H1 (cell line): ENCODE measurements around the gene DPYD. TPM values are rescaled to one million over a fixed set of nuclear protein-coding genes. Genes with fewer than 3 reads are reported as not detected.

ENCODE experiments used
- CTCF ChIA-PET: fragments of 300-600 bp; sonication (Branson Sonifier 250); formaldehyde crosslinking; loops from one replicate; lab custom pipeline; 2021; ENCODE audit not compliant: partially characterized antibody; lab: Charles Lee
- POLR2A ChIA-PET: fragments of 300-600 bp; sonication (Branson Sonifier 250); formaldehyde crosslinking; loops from one replicate; lab custom pipeline; 2021; ENCODE audit warnings: inconsistent platforms; ENCODE audit not compliant: partially characterized antibody; lab: Charles Lee
- DNase-seq, 2 experiments: peaks; one replicate each; pipeline versions ENCODE4 v3.0.0 to v3.0.0-alpha.2; 2010 to 2022; ENCODE audit warnings: low spot score in 2 of 2, low read depth in 1 of 2, mixed read lengths in 1 of 2
- FAIRE-seq: peaks from 2 replicates; lab custom pipeline; 2011; peaks lifted over from hg19 to GRCh38; lab: Jason Lieb, UNC
- H2AFZ ChIP-seq: 2 replicates; pipeline ENCODE4 v1.8.1; 2012; ENCODE audit warnings: low read length, inconsistent platforms
- H2AK5ac ChIP-seq: 2 replicates; pipeline ENCODE4 v1.6.1; 2013; ENCODE audit warnings: low read depth, low read length
- H2BK120ac ChIP-seq: replicated peaks from 2 replicates; pipeline ENCODE3; 2013; ENCODE audit warnings: low read depth, low read length, inconsistent platforms
- H2BK12ac ChIP-seq: 2 replicates; pipeline ENCODE4 v1.6.1; 2013; ENCODE audit warnings: low read depth, low read length
- H2BK15ac ChIP-seq: 2 replicates; pipeline ENCODE4 v1.6.1; 2013; ENCODE audit warnings: low read length
- H2BK20ac ChIP-seq: 2 replicates; pipeline ENCODE4 v1.6.1; 2013; ENCODE audit warnings: low read length
- H2BK5ac ChIP-seq: 2 replicates; pipeline ENCODE4 v1.6.1; 2013; ENCODE audit warnings: low read depth, low read length
- H3K14ac ChIP-seq: 2 replicates; pipeline ENCODE4 v1.6.1; 2013; ENCODE audit warnings: inconsistent platforms; ENCODE audit not compliant: insufficient read length
- H3K18ac ChIP-seq: 2 replicates; pipeline ENCODE4 v1.6.1; 2013; ENCODE audit warnings: low read length; ENCODE audit errors: extremely low read depth
- H3K23ac ChIP-seq: 2 replicates; pipeline ENCODE4 v1.6.1; 2013; ENCODE audit warnings: inconsistent platforms; ENCODE audit not compliant: insufficient read length
- H3K23me2 ChIP-seq: 2 replicates; pipeline ENCODE4 v1.6.1; 2013; ENCODE audit warnings: low read depth, low read length
- H3K27ac ChIP-seq: 2 replicates; pipeline ENCODE4 v1.6.1; 2011; ENCODE audit warnings: low read depth, low read length, inconsistent platforms
- H3K27me3 ChIP-seq, 4 experiments: replicated peaks in 1 of 4; 1 replicate in 1 of 4; 2 replicates in 3 of 4; pipeline versions ENCODE4 v1.6.1 to v1.8.1; 2011 to 2013; ENCODE audit warnings: low read length in 3 of 4, mild to moderate bottlenecking in 3 of 4, inconsistent platforms in 2 of 4, mixed read lengths in 2 of 4, moderate library complexity in 1 of 4; ENCODE audit not compliant: control insufficient read depth in 3 of 4, insufficient read depth in 3 of 4; ENCODE audit errors: extremely low read depth in 1 of 4
- H3K36me3 ChIP-seq, 4 experiments: 2 replicates each; pipeline versions ENCODE4 v1.6.1 to v1.8.1; 2011 to 2013; ENCODE audit warnings: mild to moderate bottlenecking in 4 of 4, low read length in 3 of 4, moderate library complexity in 2 of 4, control low read depth in 1 of 4, inconsistent platforms in 1 of 4; ENCODE audit not compliant: insufficient read depth in 4 of 4, control insufficient read depth in 2 of 4
- H3K4ac ChIP-seq: replicated peaks from 2 replicates; pipeline ENCODE3; 2013; ENCODE audit warnings: low read length, low read depth, mixed read lengths, inconsistent platforms; ENCODE audit not compliant: insufficient read length
- H3K4me1 ChIP-seq, 4 experiments: replicated peaks in 1 of 4; 1 replicate in 1 of 4; 2 replicates in 3 of 4; pipeline versions ENCODE4 v1.6.1 to v1.8.1; 2011 to 2013; ENCODE audit warnings: low read length in 3 of 4, inconsistent platforms in 2 of 4, mixed read lengths in 1 of 4; ENCODE audit not compliant: insufficient read depth in 4 of 4, control insufficient read depth in 3 of 4
- H3K4me2 ChIP-seq, 2 experiments: 2 replicates each; pipeline versions ENCODE4 v1.6.1 to v1.8.1; 2011 to 2013; ENCODE audit warnings: low read depth in 2 of 2, low read length in 2 of 2, control low read depth in 1 of 2, inconsistent platforms in 1 of 2, mild to moderate bottlenecking in 1 of 2; ENCODE audit not compliant: insufficient read depth in 1 of 2
- H3K4me3 ChIP-seq, 4 experiments: fragments of 200-600, 300-600 bp in 1 of 4; sonication (generic), shearing (Covaris generic), sonication (Bioruptor Twin) in 1 of 4; 2 replicates each; pipeline versions ENCODE4 v1.5.1 to v1.8.1; 2011 to 2016; ENCODE audit warnings: low read length in 4 of 4, low read depth in 3 of 4, control low read depth in 2 of 4, inconsistent platforms in 2 of 4, mild to moderate bottlenecking in 2 of 4, mixed read lengths in 1 of 4, moderate library complexity in 1 of 4; ENCODE audit not compliant: insufficient read depth in 2 of 4; ENCODE audit errors: extremely low read depth in 1 of 4
- H3K56ac ChIP-seq: replicated peaks from 2 replicates; pipeline ENCODE3; 2013; ENCODE audit warnings: low read depth, mild to moderate bottlenecking, mixed read lengths, low read length, inconsistent platforms; ENCODE audit not compliant: insufficient read length
- H3K79me1 ChIP-seq: 2 replicates; pipeline ENCODE4 v1.6.1; 2013; ENCODE audit warnings: low read depth, low read length, control low read depth
- H3K79me2 ChIP-seq, 2 experiments: 2 replicates each; pipeline versions ENCODE4 v1.6.1 to v1.8.1; 2012 to 2013; ENCODE audit warnings: low read length in 2 of 2, mild to moderate bottlenecking in 2 of 2, inconsistent platforms in 1 of 2; ENCODE audit not compliant: insufficient read depth in 2 of 2, control insufficient read depth in 1 of 2
- H3K9ac ChIP-seq, 4 experiments: replicated peaks in 1 of 4; 1 replicate in 1 of 4; 2 replicates in 3 of 4; pipeline versions ENCODE4 v1.6.1 to v1.8.1; 2011 to 2013; ENCODE audit warnings: low read depth in 3 of 4, low read length in 3 of 4, control low read depth in 2 of 4, mild to moderate bottlenecking in 2 of 4, moderate library complexity in 2 of 4, inconsistent platforms in 1 of 4; ENCODE audit errors: extremely low read depth in 1 of 4
- H3K9me3 ChIP-seq, 2 experiments: 2 replicates each; pipeline versions ENCODE4 v1.6.1 to v1.8.1; 2012 to 2013; ENCODE audit warnings: mild to moderate bottlenecking in 2 of 2, moderate library complexity in 2 of 2, control low read depth in 1 of 2, inconsistent platforms in 1 of 2, low read depth in 1 of 2, low read length in 1 of 2, mixed read lengths in 1 of 2; ENCODE audit not compliant: insufficient read depth in 2 of 2
- H4K20me1 ChIP-seq, 2 experiments: replicated peaks in 1 of 2; 2 replicates each; pipeline versions ENCODE3 to v1.8.1; 2011 to 2013; ENCODE audit warnings: inconsistent platforms in 2 of 2, low read length in 2 of 2, mild to moderate bottlenecking in 1 of 2; ENCODE audit not compliant: insufficient read depth in 2 of 2, control insufficient read depth in 1 of 2
- H4K5ac ChIP-seq: 2 replicates; pipeline ENCODE4 v1.6.1; 2013; ENCODE audit warnings: low read length, low read depth, mixed read lengths, inconsistent platforms; ENCODE audit not compliant: insufficient read length
- H4K8ac ChIP-seq: 2 replicates; pipeline ENCODE4 v1.8.0; 2013; ENCODE audit warnings: mild to moderate bottlenecking, moderate library complexity, low read length, inconsistent platforms; ENCODE audit not compliant: insufficient read depth; ENCODE audit errors: extremely low read depth
- H4K91ac ChIP-seq: replicated peaks from 2 replicates; pipeline ENCODE3; 2013; ENCODE audit warnings: low read length, mixed read lengths, inconsistent platforms; ENCODE audit not compliant: insufficient read length
- CBX8 ChIP-seq: fragments of 300-800, 300-1000 bp; sonication (generic); IDR thresholded peaks from 2 replicates; pipeline ENCODE4 v1.7.1; 2016; ENCODE audit warnings: low read depth, low read length, borderline replicate concordance
- CHD2 ChIP-seq: IDR thresholded peaks from 2 replicates; pipeline ENCODE4 v1.6.1; 2012; ENCODE audit warnings: low read length, improper control_type of control experiment
- FOSL1 ChIP-seq: IDR thresholded peaks from 2 replicates; pipeline ENCODE4 v1.6.1; 2011; ENCODE audit warnings: mild to moderate bottlenecking, low read depth, low read length, moderate library complexity; ENCODE audit not compliant: insufficient read depth
- NRF1 ChIP-seq: IDR thresholded peaks from 2 replicates; pipeline ENCODE4 v1.6.1; 2011; ENCODE audit warnings: mild to moderate bottlenecking, low read depth, low read length, improper control_type of control experiment
- POU5F1 ChIP-seq: IDR thresholded peaks from 2 replicates; pipeline ENCODE4 v1.6.1; 2011; ENCODE audit warnings: low read depth, mild to moderate bottlenecking, low read length, moderate library complexity
- SP1 ChIP-seq: IDR thresholded peaks from 2 replicates; pipeline ENCODE4 v1.6.1; 2011; ENCODE audit warnings: low read depth, low read length
- SP2 ChIP-seq: IDR thresholded peaks from 2 replicates; pipeline ENCODE4 v1.6.1; 2012; ENCODE audit warnings: mild to moderate bottlenecking, low read length, inconsistent platforms
- SUZ12 ChIP-seq: fragments of 200-600 bp; sonication (generic); IDR thresholded peaks from 2 replicates; pipeline ENCODE4 v1.6.1; 2012; ENCODE audit warnings: mild to moderate bottlenecking, inconsistent platforms, low read length, moderate library complexity, mixed read lengths
- TAF7 ChIP-seq: optimal IDR thresholded peaks from 2 replicates; pipeline ENCODE3; 2011; ENCODE audit warnings: low read depth, mild to moderate bottlenecking, inconsistent platforms, low read length, moderate library complexity, borderline replicate concordance
- polyA plus RNA-seq, 7 experiments: library from polyadenylated mRNA; depleted of rRNA in 3 of 7; stranded (reverse) in 5 of 7; unstranded in 2 of 7; fragments of >200 nt in 5 of 7; fragments of 200-250 nt in 2 of 7; gene quantifications; 1 replicate in 5 of 7; 2 replicates in 1 of 7; 4 replicates in 1 of 7; pipeline versions ENCODE4 v1.2.1 to v1.2.3, GENCODE V29; 2011 to 2013; ENCODE audit warnings: missing spikeins in 2 of 7, mixed read lengths in 2 of 7
- total RNA-seq: library from RNA; stranded (reverse); fragmentation: NEBNext Ultra II Directional; extraction: Animal tissue kit (Norgen Biotek cat#: 25700); gene quantifications from 2 replicates; pipeline ENCODE4 v1.2.1, GENCODE V29; 2021

DPYD gene
- total and polyA plus RNA-seq, 2 of the 8 experiments (the other 6 are each of a cell fraction or from before 2014, with no cell fraction given), result 0.29 to 0.73 TPM

- no peak for FAIRE-seq
- Histone ChIP-seq H3K18ac (no peak overlapping the region), H3K27ac (no peak overlapping the region), H3K4me2 (no peak overlapping the region), H3K4ac (no peak overlapping the region), H3K9ac (no peak overlapping the region), H2BK15ac (no peak overlapping the region), H2BK120ac (no peak overlapping the region), H2BK5ac (no peak overlapping the region), H3K9me3 (no peaks in the 10 kb centered on the region), H3K36me3 (no peaks in the 10 kb centered on the region), H3K4me1 (no peaks in the 10 kb centered on the region), H3K14ac (no peak overlapping the region), H3K79me2 (no peaks in the 10 kb centered on the region), H4K91ac (no peak overlapping the region), H4K20me1 (no peaks in the 10 kb centered on the region), H3K23ac (no peak overlapping the region), H3K27me3 (no peaks in the 10 kb centered on the region), H2AK5ac (no peak overlapping the region), H3K23me2 (no peaks in the 10 kb centered on the region), H3K4me3 (no peak overlapping the region), H4K8ac (no peak overlapping the region), H2BK12ac (no peak overlapping the region), H2BK20ac (no peak overlapping the region), H2AFZ (no peak overlapping the region), H3K56ac (no peak overlapping the region), H3K79me1 (no peaks in the 10 kb centered on the region), H4K5ac (no peak overlapping the region)
- POLR2A ChIA-PET, result no interaction called here
- TF ChIP-seq FOSL1 (no peak), CHD2 (no peak), POU5F1 (no peak), NRF1 (no peak), CBX8 (no peak), SP1 (no peak), TAF7 (no peak), SP2 (no peak), SUZ12 (no peak)
- CTCF ChIA-PET, result interaction anchor here (1.7 kb wide), 1 partner anchor 26 kb away, joined by 8 read pairs; no protein-coding TSS in a partner anchor
- no peak for DNase-seq
Observed at GRCh38 chr1:97499667-97500066, 421.2 kb downstream of the DPYD start.
